Adipocyte (in vitro differentiated cells): ENCODE data around the gene RPL38.
A peak's percentile ranks its signal among the peaks of the same experiment; 100 is the strongest.

ENCODE experiments used
- DNase-seq: peaks from one replicate; pipeline ENCODE4 v3.0.0-alpha.2; 2015; ENCODE audit warnings: low read depth
- H3K27me3 ChIP-seq: replicated peaks from 2 replicates; pipeline ENCODE4 v1.7.0; 2013; ENCODE audit warnings: mild to moderate bottlenecking, low read length, moderate library complexity; ENCODE audit not compliant: control insufficient read depth, insufficient read depth
- H3K36me3 ChIP-seq: 2 replicates; pipeline ENCODE4 v1.7.0; 2013; ENCODE audit warnings: low read length, mild to moderate bottlenecking, moderate library complexity; ENCODE audit not compliant: control insufficient read depth, insufficient read depth, severe bottlenecking
- H3K4me1 ChIP-seq: 2 replicates; pipeline ENCODE4 v1.7.0; 2013; ENCODE audit warnings: mild to moderate bottlenecking, low read length, moderate library complexity; ENCODE audit not compliant: control insufficient read depth, insufficient read depth
- H3K4me3 ChIP-seq: 2 replicates; pipeline ENCODE4 v1.7.0; 2013; ENCODE audit warnings: mild to moderate bottlenecking, low read length, moderate library complexity
- H3K9ac ChIP-seq: 2 replicates; pipeline ENCODE4 v1.7.0; 2013; ENCODE audit warnings: mild to moderate bottlenecking, low read length, moderate library complexity
- H3K9me3 ChIP-seq: 2 replicates; pipeline ENCODE4 v1.7.0; 2013; ENCODE audit warnings: mild to moderate bottlenecking, low read length, moderate library complexity; ENCODE audit not compliant: control insufficient read depth

RPL38 gene

GRCh38 chr17:74233937-74234336 is 30.5 kb downstream of the RPL38 start:
- no peak overlapping the region for H3K9ac ChIP-seq
- H3K36me3 ChIP-seq, result no peaks in the 10 kb centered on the region
- no peak overlapping the region for H3K4me3 ChIP-seq
- peaks cover 4% of the 10 kb centered on the region for H3K27me3 ChIP-seq
- no peak for DNase-seq
- peaks cover 5% of the 10 kb centered on the region for H3K4me1 ChIP-seq
- no peaks in the 10 kb centered on the region for H3K9me3 ChIP-seq

GRCh38 chr17:74234486-74234885 is 31.0 kb downstream of the RPL38 start:
- H3K9ac ChIP-seq, result no peak overlapping the region
- H3K36me3 ChIP-seq, result no peaks in the 10 kb centered on the region
- no peaks in the 10 kb centered on the region for H3K9me3 ChIP-seq
- H3K27me3 ChIP-seq, result peaks cover 4% of the 10 kb centered on the region
- no peak for DNase-seq
- peaks cover 7% of the 10 kb centered on the region for H3K4me1 ChIP-seq
- H3K4me3 ChIP-seq, result no peak overlapping the region

GRCh38 chr17:74235040-74235581 is 31.6 kb downstream of the RPL38 start:
- no peak for DNase-seq
- H3K36me3 ChIP-seq, result no peaks in the 10 kb centered on the region
- H3K4me1 ChIP-seq, result peaks cover 7% of the 10 kb centered on the region
- no peak overlapping the region for H3K9ac ChIP-seq
- H3K4me3 ChIP-seq, result peak overlapping the region; percentile 10
- peaks cover 4% of the 10 kb centered on the region for H3K27me3 ChIP-seq
- H3K9me3 ChIP-seq, result no peaks in the 10 kb centered on the region

GRCh38 chr17:74235911-74236371 is 32.5 kb downstream of the RPL38 start:
- Histone ChIP-seq H3K27me3 (peaks cover 4% of the 10 kb centered on the region), H3K4me3 (no peak overlapping the region), H3K4me1 (peaks cover 14% of the 10 kb centered on the region), H3K36me3 (no peaks in the 10 kb centered on the region), H3K9ac (no peak overlapping the region), H3K9me3 (no peaks in the 10 kb centered on the region)
- no peak for DNase-seq

- Histone ChIP-seq H3K9me3 (no peaks in the 10 kb centered on the region), H3K9ac (no peak overlapping the region), H3K27me3 (peaks cover 4% of the 10 kb centered on the region), H3K4me3 (no peak overlapping the region), H3K36me3 (no peaks in the 10 kb centered on the region), H3K4me1 (peaks cover 23% of the 10 kb centered on the region)
- DNase-seq, result no peak
Observed at GRCh38 chr17:74237321-74237720, 33.8 kb downstream of the RPL38 start.

- peaks cover 23% of the 10 kb centered on the region for H3K4me1 ChIP-seq
- H3K4me3 ChIP-seq, result no peak overlapping the region
- no peak for DNase-seq
- peaks cover 6% of the 10 kb centered on the region for H3K27me3 ChIP-seq
- H3K9me3 ChIP-seq, result no peaks in the 10 kb centered on the region
- H3K36me3 ChIP-seq, result no peaks in the 10 kb centered on the region
- H3K9ac ChIP-seq, result no peak overlapping the region
Observed at GRCh38 chr17:74239172-74239571, 35.7 kb downstream of the RPL38 start.

- no peaks in the 10 kb centered on the region for H3K9me3 ChIP-seq
- DNase-seq, result peak; percentile 24
- no peak overlapping the region for H3K4me3 ChIP-seq
- H3K36me3 ChIP-seq, result no peaks in the 10 kb centered on the region
- H3K9ac ChIP-seq, result no peak overlapping the region
- peaks cover 19% of the 10 kb centered on the region for H3K4me1 ChIP-seq
- H3K27me3 ChIP-seq, result peaks cover 12% of the 10 kb centered on the region
Observed at GRCh38 chr17:74240618-74241205, 37.2 kb downstream of the RPL38 start.

- Histone ChIP-seq H3K36me3 (no peaks in the 10 kb centered on the region), H3K27me3 (peaks cover 12% of the 10 kb centered on the region), H3K4me3 (no peak overlapping the region), H3K9ac (no peak overlapping the region), H3K4me1 (peaks cover 19% of the 10 kb centered on the region), H3K9me3 (no peaks in the 10 kb centered on the region)
- DNase-seq, result no peak
Observed at GRCh38 chr17:74241431-74241830, 38.0 kb downstream of the RPL38 start.

- H3K9ac ChIP-seq, result no peak overlapping the region
- H3K4me1 ChIP-seq, result peaks cover 19% of the 10 kb centered on the region
- no peaks in the 10 kb centered on the region for H3K36me3 ChIP-seq
- no peak overlapping the region for H3K4me3 ChIP-seq
- DNase-seq, result no peak
- H3K27me3 ChIP-seq, result peaks cover 12% of the 10 kb centered on the region
- H3K9me3 ChIP-seq, result no peaks in the 10 kb centered on the region
Observed at GRCh38 chr17:74241847-74242246, 38.4 kb downstream of the RPL38 start.

GRCh38 chr17:74243013-74243755 is 39.7 kb downstream of the RPL38 start:
- no peak for DNase-seq
- Histone ChIP-seq H3K9ac (no peak overlapping the region), H3K36me3 (no peaks in the 10 kb centered on the region), H3K4me1 (peaks cover 19% of the 10 kb centered on the region), H3K27me3 (peaks cover 22% of the 10 kb centered on the region), H3K9me3 (no peaks in the 10 kb centered on the region), H3K4me3 (no peak overlapping the region)

GRCh38 chr17:74244128-74244527 is 40.6 kb downstream of the RPL38 start:
- Histone ChIP-seq H3K36me3 (no peaks in the 10 kb centered on the region), H3K9ac (no peak overlapping the region), H3K9me3 (no peaks in the 10 kb centered on the region), H3K27me3 (peaks cover 25% of the 10 kb centered on the region), H3K4me1 (peaks cover 17% of the 10 kb centered on the region), H3K4me3 (no peak overlapping the region)
- no peak for DNase-seq
